Spleen (tissue), 7 donors: ENCODE measurements around the gene GPR139.

ENCODE experiments used
- CTCF ChIP-seq, 11 experiments: fragments of 200-600 bp in 7 of 11; fragments of 450-650 bp in 4 of 11; sonication (generic) in 4 of 11; IDR thresholded peaks in 8 of 11; conservative IDR thresholded peaks in 3 of 11; 1 replicate in 7 of 11; 2 replicates in 4 of 11; pipeline versions ENCODE4 v1.4.0 to v1.8.0; 2016 to 2021; ENCODE audit warnings: antibody characterized with exemption in 11 of 11, inconsistent platforms in 4 of 11, mild to moderate bottlenecking in 1 of 11
- POLR2A ChIP-seq, 3 donors: fragments of 450-650 bp; IDR thresholded peaks; one replicate each; pipeline ENCODE4 v1.5.1; 2017; ENCODE audit warnings: antibody characterized with exemption in 3 of 3, mild to moderate bottlenecking in 1 of 3
- POLR2AphosphoS5 ChIP-seq, 3 donors: sonication (generic); formaldehyde crosslinking; IDR thresholded peaks; one replicate each; pipeline ENCODE4 v1.5.1; 2017; ENCODE audit warnings: antibody characterized with exemption in 3 of 3
- donor health status: DM: no; HTN: no; CAD: no; lungs with moderate emphysema.
- donor health status: DM: no; HTN: no; CAD: no.
- donor health status: DM: no; HTN: no; CAD: no.

GRCh38 chr16:20075243-20075642, 1.6 kb upstream of the GPR139 start:
- TF ChIP-seq CTCF (IDR thresholded peaks at IDR 0.05 in 8 of 11, conservative IDR thresholded peaks at IDR 0.05 in 3 of 11) (no peak), POLR2A (IDR thresholded peaks at IDR 0.05) (no peak), POLR2AphosphoS5 (IDR thresholded peaks at IDR 0.05) (no peak)
